ENCODE data around the gene NR2F1.

The NR2F1 gene

DNA sequence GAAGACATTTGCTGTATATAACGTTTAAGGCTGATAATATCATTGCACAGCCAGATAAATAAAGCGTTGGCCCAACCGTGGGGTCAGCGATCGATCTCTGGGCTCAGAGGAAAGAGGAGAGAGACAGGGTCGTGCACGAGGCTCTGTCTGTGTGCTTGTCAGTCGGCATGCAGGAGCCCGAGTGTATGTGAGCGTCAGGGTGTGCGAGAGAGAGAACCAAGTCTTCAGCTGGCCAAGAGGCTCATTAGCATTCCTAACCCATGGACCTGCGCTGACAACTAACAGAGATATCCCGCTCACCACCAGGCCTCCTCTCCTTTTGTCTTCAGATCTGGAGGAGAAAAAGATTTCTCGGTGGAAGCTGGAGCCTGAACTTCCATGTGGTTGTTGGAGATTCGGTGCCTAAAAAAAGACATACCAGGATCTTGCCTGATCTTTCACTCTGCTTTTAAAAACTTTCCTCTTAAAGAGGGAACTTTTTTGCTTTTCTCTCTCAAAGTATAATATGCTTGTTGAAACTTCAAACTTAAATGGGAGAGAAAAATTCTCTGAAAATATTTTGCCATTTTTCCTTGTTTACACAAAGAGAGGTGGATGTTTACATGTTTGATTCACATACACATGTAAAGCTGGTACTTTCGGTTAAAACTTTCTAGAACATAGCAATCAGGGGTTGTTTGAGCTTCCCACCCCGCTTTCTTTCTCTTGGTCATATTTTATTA lies 16.5 kb downstream of the NR2F1 start:
- no peak overlapping the region for H3K4me3 ChIP-seq (ENCODE audit: low read depth, low read length)
- TF ChIP-seq, protein P1, sequence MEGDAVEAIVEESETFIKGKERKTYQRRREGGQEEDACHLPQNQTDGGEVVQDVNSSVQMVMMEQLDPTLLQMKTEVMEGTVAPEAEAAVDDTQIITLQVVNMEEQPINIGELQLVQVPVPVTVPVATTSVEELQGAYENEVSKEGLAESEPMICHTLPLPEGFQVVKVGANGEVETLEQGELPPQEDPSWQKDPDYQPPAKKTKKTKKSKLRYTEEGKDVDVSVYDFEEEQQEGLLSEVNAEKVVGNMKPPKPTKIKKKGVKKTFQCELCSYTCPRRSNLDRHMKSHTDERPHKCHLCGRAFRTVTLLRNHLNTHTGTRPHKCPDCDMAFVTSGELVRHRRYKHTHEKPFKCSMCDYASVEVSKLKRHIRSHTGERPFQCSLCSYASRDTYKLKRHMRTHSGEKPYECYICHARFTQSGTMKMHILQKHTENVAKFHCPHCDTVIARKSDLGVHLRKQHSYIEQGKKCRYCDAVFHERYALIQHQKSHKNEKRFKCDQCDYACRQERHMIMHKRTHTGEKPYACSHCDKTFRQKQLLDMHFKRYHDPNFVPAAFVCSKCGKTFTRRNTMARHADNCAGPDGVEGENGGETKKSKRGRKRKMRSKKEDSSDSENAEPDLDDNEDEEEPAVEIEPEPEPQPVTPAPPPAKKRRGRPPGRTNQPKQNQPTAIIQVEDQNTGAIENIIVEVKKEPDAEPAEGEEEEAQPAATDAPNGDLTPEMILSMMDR (IDR thresholded peaks at IDR 0.05; ENCODE audit: borderline replicate concordance, insufficient read depth, low read depth, low read length): no peak

DNA sequence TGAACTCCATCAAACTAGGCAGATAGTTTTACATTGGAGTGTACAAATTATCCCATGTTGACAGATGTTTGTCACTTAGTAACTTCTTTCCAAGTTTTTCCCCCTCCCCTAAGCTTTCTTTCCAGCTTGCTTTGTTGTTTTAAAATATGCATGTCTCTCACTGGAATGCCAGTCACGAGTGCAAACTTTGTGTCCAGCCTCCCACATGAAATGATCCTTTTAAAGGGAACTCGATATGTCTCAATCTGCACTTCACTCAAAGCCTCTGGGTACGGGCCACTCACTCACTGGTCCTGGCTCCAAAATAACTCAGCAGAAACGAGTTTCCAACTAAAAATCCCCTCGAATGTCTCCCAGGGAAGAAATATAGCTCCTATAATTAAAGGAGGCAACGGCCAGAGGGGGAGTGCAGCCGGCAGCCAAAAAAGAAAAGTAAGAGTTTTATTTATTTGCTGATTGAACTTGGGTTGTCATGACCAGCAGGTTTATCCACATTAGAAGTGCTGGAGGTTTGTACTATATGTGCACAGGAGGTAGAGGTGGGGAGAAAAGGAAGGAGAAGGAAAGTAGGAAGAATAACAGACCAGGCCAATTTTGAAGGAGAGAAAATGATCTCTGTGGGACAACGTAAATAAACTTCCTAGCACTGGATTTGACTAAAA lies 17.5 kb downstream of the NR2F1 start:
- H3K4me3 ChIP-seq (ENCODE audit: low read depth, low read length): no peak overlapping the region
- TF ChIP-seq, protein P1 (IDR thresholded peaks at IDR 0.05; ENCODE audit: borderline replicate concordance, insufficient read depth, low read depth, low read length): no peak

DNA sequence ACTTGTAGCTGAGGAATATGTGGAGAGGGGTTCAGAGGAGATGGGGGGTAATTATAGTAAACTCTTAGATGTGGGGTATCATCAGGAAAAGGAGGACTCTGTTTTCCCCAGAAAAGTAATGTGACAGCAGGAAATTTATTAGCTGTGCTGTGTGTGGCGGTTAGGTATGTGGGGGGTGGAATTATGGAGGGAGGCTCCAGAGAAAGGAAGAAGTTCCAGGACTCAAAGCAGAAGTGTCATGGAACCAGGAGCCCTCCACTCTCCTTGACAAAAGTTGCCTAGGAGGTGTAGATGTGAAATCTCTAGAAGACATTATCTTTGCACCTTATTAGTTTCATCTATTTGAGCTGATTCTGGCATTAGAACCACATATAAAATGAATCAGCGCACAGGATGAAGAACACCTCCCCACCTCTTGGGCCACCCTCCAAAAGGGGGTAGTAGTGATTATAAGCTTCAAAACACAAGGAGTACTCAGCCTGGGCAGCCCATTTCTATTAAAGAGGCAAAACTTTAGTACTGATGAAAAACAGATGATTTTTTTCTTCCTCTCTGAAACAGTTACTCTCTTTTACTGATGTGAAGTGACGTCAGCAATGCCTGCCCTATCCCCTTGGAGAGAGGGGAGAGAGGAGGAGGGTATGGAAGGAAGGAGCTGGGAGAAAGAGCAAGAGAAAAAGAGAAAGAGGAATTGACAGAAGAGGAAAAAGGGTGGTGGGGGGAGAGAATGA lies 18.2 kb downstream of the NR2F1 start:
- TF ChIP-seq, protein P1 (IDR thresholded peaks at IDR 0.05; ENCODE audit: borderline replicate concordance, insufficient read depth, low read depth, low read length): no peak

DNA sequence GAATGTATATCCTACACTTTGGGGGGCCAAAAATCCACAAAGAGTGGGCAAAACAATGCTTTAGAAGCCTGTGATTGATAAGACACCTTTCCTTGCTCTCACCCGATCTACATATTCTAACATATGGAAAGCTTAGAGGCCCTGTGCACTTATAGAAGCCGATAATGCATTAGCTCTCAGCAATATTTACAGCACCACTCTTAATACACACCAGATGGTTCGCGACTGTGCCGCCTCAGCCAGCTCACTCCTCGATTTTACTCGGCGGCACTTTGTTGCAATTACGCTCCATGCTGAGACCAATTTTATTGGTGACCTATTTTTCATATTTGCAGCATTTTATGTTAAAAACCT lies 18.8 kb downstream of the NR2F1 start:
- no peak overlapping the region for H3K4me3 ChIP-seq (ENCODE audit: low read depth, low read length)
- TF ChIP-seq, protein P1 (IDR thresholded peaks at IDR 0.05; ENCODE audit: borderline replicate concordance, insufficient read depth, low read depth, low read length): no peak

More for the DNA sequence above, 18.2 kb downstream of the NR2F1 start:
- no peak overlapping the region for H3K4me3 ChIP-seq (ENCODE audit: low read depth, low read length)

DNA sequence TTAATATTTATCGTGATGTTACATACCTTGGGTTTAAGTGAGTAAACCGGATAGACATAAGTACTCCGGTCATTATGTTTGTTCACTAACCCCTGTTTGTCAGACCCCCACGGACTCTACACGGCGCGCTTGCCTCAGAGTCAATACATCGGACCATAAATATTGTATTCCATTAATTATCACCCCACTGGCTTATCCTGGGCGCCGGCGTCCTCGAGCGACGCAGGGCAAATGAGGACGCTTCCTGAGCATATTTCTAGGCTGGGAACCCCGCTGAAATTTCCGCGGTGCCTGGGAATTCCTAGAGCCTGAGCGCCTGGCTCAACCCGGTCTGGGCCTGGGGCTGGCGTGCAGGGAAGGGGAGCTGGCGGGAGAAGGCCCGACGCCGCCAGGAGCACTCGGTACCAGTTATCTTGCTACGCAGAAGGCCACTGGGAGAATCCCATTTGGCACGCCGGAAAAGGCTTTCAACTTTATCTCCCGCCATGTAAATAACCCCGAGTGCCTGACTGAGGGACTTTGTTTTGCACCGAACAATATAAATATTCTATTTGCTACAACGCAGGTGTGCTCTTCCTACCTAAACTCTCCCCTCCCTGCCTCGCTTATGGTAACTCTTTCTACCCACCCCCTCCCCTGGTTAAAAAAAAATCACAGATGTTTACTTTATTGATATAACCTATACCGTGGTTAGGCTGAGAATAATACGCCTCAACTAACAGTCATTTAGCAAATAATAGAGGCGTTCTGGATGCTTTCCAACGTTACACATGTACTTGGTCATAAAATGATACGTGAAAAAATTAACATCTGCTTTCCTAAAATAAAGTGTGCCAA lies 19.4 kb downstream of the NR2F1 start:
- H3K4me3 ChIP-seq (ENCODE audit: low read depth, low read length): no peak overlapping the region
- TF ChIP-seq, protein P1 (IDR thresholded peaks at IDR 0.05; ENCODE audit: borderline replicate concordance, insufficient read depth, low read depth, low read length): no peak

DNA sequence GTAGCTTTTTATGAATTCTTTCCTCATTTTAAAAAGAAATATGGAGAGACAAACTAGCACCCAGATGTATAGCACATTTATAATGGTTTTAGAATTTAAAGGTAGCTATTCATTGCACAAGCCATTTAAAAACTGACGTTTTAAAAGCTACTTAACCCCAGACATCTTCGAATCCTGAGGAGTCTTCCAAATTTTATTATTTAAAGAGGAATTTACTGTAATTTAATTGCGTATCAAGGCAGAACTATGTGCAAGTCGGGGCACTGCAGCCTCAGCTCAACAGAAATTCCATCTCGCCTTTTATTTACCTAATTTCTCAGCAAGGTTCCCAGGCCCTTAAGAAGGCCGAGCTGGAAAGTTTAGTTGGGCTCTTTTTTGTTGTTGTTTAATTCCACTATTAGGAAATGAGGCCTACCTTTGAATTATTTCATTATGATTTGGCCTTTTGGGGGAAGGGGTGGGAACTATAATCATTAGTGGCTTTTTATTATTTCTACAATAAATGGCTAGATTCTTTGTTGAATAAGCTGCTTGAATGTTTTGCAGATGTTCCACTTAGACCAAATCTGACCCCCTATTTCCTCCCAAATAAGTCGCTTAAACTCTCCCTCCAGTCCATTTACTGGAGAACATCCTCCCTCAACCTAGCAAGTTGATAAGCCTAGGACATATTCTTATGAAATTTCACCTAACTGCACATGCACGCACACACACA lies 20.2 kb downstream of the NR2F1 start:
- H3K4me3 ChIP-seq (ENCODE audit: low read depth, low read length): no peak overlapping the region
- TF ChIP-seq, protein P1 (IDR thresholded peaks at IDR 0.05; ENCODE audit: borderline replicate concordance, insufficient read depth, low read depth, low read length): no peak

Data from GM12875 (cell line).